IPS-15b (cell line): ENCODE data around the gene TLCD2.
"Not testable (repeated sequence)": the region's sequence is repeated elsewhere in the genome, so short reads cannot be mapped to it uniquely, and the experiment has no call there.

Experiments used
- H3K27me3 ChIP-seq: one replicate; pipeline ENCODE4 v1.6.1; 2013; ENCODE audit warnings: low read length; ENCODE audit not compliant: control insufficient read depth, insufficient read depth
- H3K36me3 ChIP-seq: one replicate; pipeline ENCODE4 v1.6.1; 2013; ENCODE audit warnings: low read length; ENCODE audit not compliant: control insufficient read depth, insufficient read depth
- H3K4me1 ChIP-seq: one replicate; pipeline ENCODE4 v1.6.1; 2013; ENCODE audit warnings: mild to moderate bottlenecking, low read length; ENCODE audit not compliant: control insufficient read depth, insufficient read depth
- H3K4me3 ChIP-seq: one replicate; pipeline ENCODE4 v1.5.1; 2013; ENCODE audit warnings: low read depth, low read length
- H3K9ac ChIP-seq: one replicate; pipeline ENCODE4 v1.6.1; 2013; ENCODE audit warnings: low read depth, mild to moderate bottlenecking, low read length
- H3K9me3 ChIP-seq: one replicate; pipeline ENCODE4 v1.6.1; 2013; ENCODE audit warnings: mild to moderate bottlenecking, low read length; ENCODE audit not compliant: control insufficient read depth, insufficient read depth

TLCD2 gene

GRCh38 chr17:1693339-1693738 is 16.8 kb downstream of the TLCD2 start:
- H3K9ac ChIP-seq: no peak overlapping the region
- H3K4me1 ChIP-seq: no peaks in the 10 kb centered on the region
- H3K4me3 ChIP-seq: no peak overlapping the region
- H3K27me3 ChIP-seq: no peaks in the 10 kb centered on the region
- H3K36me3 ChIP-seq: no peaks in the 10 kb centered on the region
- H3K9me3 ChIP-seq: no peaks in the 10 kb centered on the region

- Histone ChIP-seq H3K4me3 (no peak overlapping the region), H3K36me3 (no peaks in the 10 kb centered on the region), H3K9me3 (no peaks in the 10 kb centered on the region), H3K9ac (no peak overlapping the region), H3K27me3 (no peaks in the 10 kb centered on the region), H3K4me1 (no peaks in the 10 kb centered on the region)
Observed at GRCh38 chr17:1690544-1691221, 19.5 kb downstream of the TLCD2 start.

- not testable (repeated sequence) for H3K4me3 ChIP-seq, H3K9ac ChIP-seq
Observed at GRCh38 chr17:1688405-1688804, 21.8 kb downstream of the TLCD2 start.

GRCh38 chr17:1686086-1686485 is 24.1 kb downstream of the TLCD2 start:
- Histone ChIP-seq H3K4me3 (no peak overlapping the region), H3K9ac (no peak overlapping the region), H3K9me3 (no peaks in the 10 kb centered on the region), H3K36me3 (peaks cover 14% of the 10 kb centered on the region), H3K4me1 (peaks cover 3% of the 10 kb centered on the region), H3K27me3 (no peaks in the 10 kb centered on the region)

More at GRCh38 chr17:1688405-1688804, 21.8 kb downstream of the TLCD2 start:
- H3K27me3 ChIP-seq, H3K9me3 ChIP-seq, H3K4me1 ChIP-seq, H3K36me3 ChIP-seq: not testable (repeated sequence)

GRCh38 chr17:1684378-1685189 is 25.6 kb downstream of the TLCD2 start, which contains the start of gene PRPF8:
TSS of gene PRPF8 (minus strand) at chr17:1684867. CDS start at chr17:1684571, 296 bp downstream.
- H3K36me3 ChIP-seq: peaks cover 28% of the 10 kb centered on the region
- H3K27me3 ChIP-seq: no peaks in the 10 kb centered on the region
- peaks cover 3% of the 10 kb centered on the region for H3K4me1 ChIP-seq
- peak within 1 kb of the TSS; percentile 45 for H3K4me3 ChIP-seq
- no peaks in the 10 kb centered on the region for H3K9me3 ChIP-seq
- peak within 1 kb of the TSS; percentile 65 for H3K9ac ChIP-seq

- H3K4me3 ChIP-seq: peak overlapping the region; percentile 45
- peaks cover 39% of the 10 kb centered on the region for H3K36me3 ChIP-seq
- H3K27me3 ChIP-seq: no peaks in the 10 kb centered on the region
- H3K9me3 ChIP-seq: no peaks in the 10 kb centered on the region
- peaks cover 3% of the 10 kb centered on the region for H3K4me1 ChIP-seq
- H3K9ac ChIP-seq: no peak overlapping the region
Observed at GRCh38 chr17:1683459-1683858, 26.7 kb downstream of the TLCD2 start.

- no peak overlapping the region for H3K9ac ChIP-seq
- H3K9me3 ChIP-seq: no peaks in the 10 kb centered on the region
- H3K4me3 ChIP-seq: no peak overlapping the region
- no peaks in the 10 kb centered on the region for H3K27me3 ChIP-seq
- H3K4me1 ChIP-seq: no peaks in the 10 kb centered on the region
- peaks cover 91% of the 10 kb centered on the region for H3K36me3 ChIP-seq
Observed at GRCh38 chr17:1676401-1676800, 33.8 kb downstream of the TLCD2 start.

- Histone ChIP-seq H3K36me3 (peaks cover 77% of the 10 kb centered on the region), H3K9me3 (no peaks in the 10 kb centered on the region), H3K4me3 (no peak overlapping the region), H3K27me3 (no peaks in the 10 kb centered on the region), H3K4me1 (no peaks in the 10 kb centered on the region), H3K9ac (no peak overlapping the region)
Observed at GRCh38 chr17:1673041-1673785, 37.0 kb downstream of the TLCD2 start.

- not testable (repeated sequence) for H3K9me3 ChIP-seq, H3K4me3 ChIP-seq, H3K27me3 ChIP-seq, H3K4me1 ChIP-seq, H3K9ac ChIP-seq
- H3K36me3 ChIP-seq: peaks cover 51% of the 10 kb centered on the region
Observed at GRCh38 chr17:1663934-1664333, 46.2 kb downstream of the TLCD2 start.

- Histone ChIP-seq H3K27me3 (no peaks in the 10 kb centered on the region), H3K36me3 (peaks cover 67% of the 10 kb centered on the region), H3K9ac (no peak overlapping the region), H3K9me3 (no peaks in the 10 kb centered on the region), H3K4me3 (no peak overlapping the region), H3K4me1 (no peaks in the 10 kb centered on the region)
Observed at GRCh38 chr17:1661045-1661444, 49.1 kb downstream of the TLCD2 start.

GRCh38 chr17:1658100-1658499 is 52.1 kb downstream of the TLCD2 start:
- Histone ChIP-seq H3K27me3 (no peaks in the 10 kb centered on the region), H3K4me3 (no peak overlapping the region), H3K9me3 (no peaks in the 10 kb centered on the region), H3K36me3 (peaks cover 80% of the 10 kb centered on the region), H3K9ac (no peak overlapping the region), H3K4me1 (no peaks in the 10 kb centered on the region)
